WTC11 (cell line): ENCODE results near the gene DNAJB12. TPM values are rescaled to one million over a fixed set of nuclear protein-coding genes. Genes with fewer than 3 reads are reported as not detected.

Source experiments
- ATAC-seq: fragments of 200-7000 bp; cut with Tn5 transposase; 2 replicates; pipeline ENCODE4 v1.10.0; 2021; ENCODE audit warnings: mild to moderate bottlenecking, moderate library complexity
- CTCF ChIA-PET: fragments of 300-600 bp; sonication (Branson Sonifier 250); formaldehyde crosslinking; loops from one replicate; lab custom pipeline; 2021; ENCODE audit warnings: antibody characterized with exemption; lab: Charles Lee
- POLR2A ChIA-PET: fragments of 350-600 bp; sonication (Branson Sonifier 250); formaldehyde crosslinking; loops from one replicate; lab custom pipeline; 2021; ENCODE audit warnings: antibody characterized with exemption; lab: Charles Lee
- DNase-seq: peaks from one replicate; pipeline ENCODE4 v3.0.0; 2021; ENCODE audit warnings: low spot score
- H3K27ac Mint-ChIP-seq: 2 replicates; pipeline ENCODE4 v1.8.0; 2021; ENCODE audit warnings: mixed read lengths
- H3K27me3 Mint-ChIP-seq: 2 replicates; pipeline ENCODE4 v1.8.0; 2021; ENCODE audit warnings: low read depth, mild to moderate bottlenecking, moderate library complexity, mixed read lengths
- H3K36me3 Mint-ChIP-seq: 2 replicates; pipeline ENCODE4 v1.8.0; 2021; ENCODE audit warnings: mixed read lengths
- H3K4me1 Mint-ChIP-seq: 2 replicates; pipeline ENCODE4 v1.8.0; 2022; ENCODE audit warnings: mixed read lengths
- H3K4me3 Mint-ChIP-seq: 2 replicates; pipeline ENCODE4 v1.8.0; 2021; ENCODE audit warnings: mild to moderate bottlenecking, moderate library complexity, mixed read lengths
- H3K9me3 Mint-ChIP-seq: 2 replicates; pipeline ENCODE4 v1.8.0; 2021; ENCODE audit warnings: mixed read lengths
- ELF4 ChIP-seq: sonication (generic); formaldehyde crosslinking; IDR thresholded peaks from 2 replicates; pipeline ENCODE4 v1.8.1; 2022; ENCODE audit warnings: low read depth, mild to moderate bottlenecking, moderate library complexity, missing genetic modification reagents
- FOXP1 ChIP-seq: sonication (generic); formaldehyde crosslinking; IDR thresholded peaks from 2 replicates; pipeline ENCODE4 v1.8.0; 2022; ENCODE audit warnings: missing genetic modification reagents, mild to moderate bottlenecking, moderate library complexity, borderline replicate concordance
- JAZF1 ChIP-seq: fragments of 250-450 bp; sonication (Bioruptor Pico); IDR thresholded peaks from 2 replicates; pipeline ENCODE4 v1.9.0; 2021; ENCODE audit warnings: moderate library complexity, mild to moderate bottlenecking, inconsistent platforms
- KAT7 ChIP-seq: sonication (generic); formaldehyde crosslinking; IDR thresholded peaks from 2 replicates; pipeline ENCODE4 v1.8.1; 2023; ENCODE audit warnings: missing genetic modification reagents, mild to moderate bottlenecking, borderline replicate concordance
- MYBL2 ChIP-seq: sonication (generic); formaldehyde crosslinking; IDR thresholded peaks from 2 replicates; pipeline ENCODE4 v1.8.1; 2023; ENCODE audit warnings: mild to moderate bottlenecking, moderate library complexity, missing genetic modification reagents
- NR3C1 ChIP-seq: sonication (generic); formaldehyde crosslinking; conservative IDR thresholded peaks from 2 replicates; pipeline ENCODE4 v1.8.1; 2023; ENCODE audit warnings: low read depth, mild to moderate bottlenecking, missing genetic modification reagents
- RELA ChIP-seq: sonication (generic); formaldehyde crosslinking; IDR thresholded peaks from 2 replicates; pipeline ENCODE4 v1.8.1; 2022; ENCODE audit warnings: missing genetic modification reagents, mild to moderate bottlenecking, borderline replicate concordance
- SMAD4 ChIP-seq: sonication (generic); formaldehyde crosslinking; IDR thresholded peaks from 2 replicates; pipeline ENCODE4 v1.8.0; 2022; ENCODE audit warnings: mild to moderate bottlenecking, missing genetic modification reagents
- TEAD1 ChIP-seq: sonication (generic); formaldehyde crosslinking; IDR thresholded peaks from 2 replicates; pipeline ENCODE4 v1.8.0; 2022; ENCODE audit warnings: mild to moderate bottlenecking, missing genetic modification reagents
- TEAD4 ChIP-seq: sonication (generic); formaldehyde crosslinking; IDR thresholded peaks from 2 replicates; pipeline ENCODE4 v1.8.0; 2022; ENCODE audit warnings: mild to moderate bottlenecking, missing genetic modification reagents
- ZBTB21 ChIP-seq: sonication (generic); formaldehyde crosslinking; IDR thresholded peaks from 2 replicates; pipeline ENCODE4 v1.8.1; 2023; ENCODE audit warnings: mild to moderate bottlenecking, missing genetic modification reagents, borderline replicate concordance
- ZNF138 ChIP-seq: sonication (generic); formaldehyde crosslinking; conservative IDR thresholded peaks from 2 replicates; pipeline ENCODE4 v1.8.1; 2022; ENCODE audit warnings: mild to moderate bottlenecking, moderate library complexity, missing genetic modification reagents
- ZNF263 ChIP-seq: sonication (generic); formaldehyde crosslinking; IDR thresholded peaks from 2 replicates; pipeline ENCODE4 v1.8.1; 2022; ENCODE audit warnings: low read depth, mild to moderate bottlenecking, moderate library complexity, missing genetic modification reagents
- ZNF317 ChIP-seq: sonication (generic); formaldehyde crosslinking; IDR thresholded peaks from 2 replicates; pipeline ENCODE4 v1.8.1; 2023; ENCODE audit warnings: low read depth, mild to moderate bottlenecking, moderate library complexity, missing genetic modification reagents, borderline replicate concordance
- total RNA-seq: library from RNA; stranded (reverse); gene quantifications from 3 replicates; pipeline ENCODE4 v1.2.3, GENCODE V29; 2021
- TF ChIP-seq, protein P1 (sequence below): fragments of 250-450 bp; sonication (Bioruptor Pico); IDR thresholded peaks from 2 replicates; pipeline ENCODE4 v1.9.0; 2021; ENCODE audit warnings: moderate library complexity, mild to moderate bottlenecking, inconsistent platforms, borderline replicate concordance
- TF ChIP-seq, protein P2 (sequence below): fragments of 250-450 bp; sonication (Bioruptor Pico); IDR thresholded peaks from 2 replicates; pipeline ENCODE4 v1.8.0; 2021; ENCODE audit warnings: mild to moderate bottlenecking
- TF ChIP-seq, protein P3 (sequence below): sonication (generic); formaldehyde crosslinking; IDR thresholded peaks from 2 replicates; pipeline ENCODE4 v1.8.0; 2022; ENCODE audit warnings: mild to moderate bottlenecking, missing genetic modification reagents
- TF ChIP-seq, protein P4 (sequence below): sonication (generic); formaldehyde crosslinking; IDR thresholded peaks from 2 replicates; pipeline ENCODE4 v1.8.0; 2023; ENCODE audit warnings: mild to moderate bottlenecking, missing genetic modification reagents
- TF ChIP-seq, protein P5 (sequence below): sonication (generic); formaldehyde crosslinking; IDR thresholded peaks from 2 replicates; pipeline ENCODE4 v1.8.0; 2022; ENCODE audit warnings: missing genetic modification reagents

Gene DNAJB12
- total RNA-seq, 1 experiment from 2014 or later = 21.6 TPM

DNA sequence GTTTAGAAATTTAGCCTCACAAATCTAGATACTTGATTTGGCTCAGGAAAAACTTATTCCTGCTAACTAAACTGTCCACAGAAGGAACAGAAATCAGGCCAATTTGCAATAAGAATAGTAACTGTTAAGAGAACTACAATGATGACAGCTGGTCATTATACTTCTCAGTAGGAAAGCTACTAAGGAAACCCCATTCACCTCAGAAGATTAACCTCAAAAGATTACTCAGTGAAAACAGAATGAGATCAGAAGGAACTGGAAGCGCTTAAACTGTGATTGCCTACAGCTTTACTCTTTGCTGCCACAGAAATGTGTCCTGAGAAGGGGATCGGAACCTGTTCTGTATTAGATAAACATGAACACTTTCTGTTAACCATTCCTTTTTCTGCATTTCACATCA is 24.3 kb upstream of the DNAJB12 start (continued):
- TF ChIP-seq, protein P1, sequence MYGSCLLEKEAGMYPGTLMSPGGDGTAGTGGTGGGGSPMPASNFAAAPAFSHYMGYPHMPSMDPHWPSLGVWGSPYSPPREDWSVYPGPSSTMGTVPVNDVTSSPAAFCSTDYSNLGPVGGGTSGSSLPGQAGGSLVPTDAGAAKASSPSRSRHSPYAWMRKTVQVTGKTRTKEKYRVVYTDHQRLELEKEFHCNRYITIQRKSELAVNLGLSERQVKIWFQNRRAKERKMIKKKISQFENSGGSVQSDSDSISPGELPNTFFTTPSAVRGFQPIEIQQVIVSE (CRISPR knock-in tag) = no peak
- TF ChIP-seq ZBTB21 (CRISPR knock-in tag) (no peak), FOXP1 (CRISPR knock-in tag) (no peak)

DNA sequence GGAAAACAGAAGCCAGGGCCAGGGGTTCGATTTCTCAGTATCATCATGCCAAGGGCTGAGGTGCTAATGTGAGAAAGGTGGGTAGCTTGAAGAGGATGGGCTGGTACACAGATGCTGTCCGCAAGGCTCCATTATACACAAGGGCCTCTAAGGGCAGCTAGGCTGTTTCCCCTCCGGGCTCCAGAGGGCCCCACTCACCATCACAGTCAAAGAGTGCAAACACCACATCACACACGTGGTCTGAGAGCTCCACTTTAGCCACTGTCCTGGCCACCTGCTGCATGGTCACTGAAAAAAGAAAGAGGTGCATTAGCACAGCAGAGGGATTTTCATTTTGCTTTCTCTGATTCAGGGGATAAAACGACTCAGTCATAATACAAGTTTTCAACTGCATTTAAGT is 20.9 kb upstream of the DNAJB12 start:
- Mint-ChIP-seq H3K4me1 (peaks cover 15% of the 10 kb centered on the region), H3K27me3 (no peaks in the 10 kb centered on the region), H3K4me3 (no peak overlapping the region), H3K27ac (peak overlapping the region; percentile 72; the same call in 1 of the 2 replicates), H3K9me3 (no peaks in the 10 kb centered on the region), H3K36me3 (no peaks in the 10 kb centered on the region)
- peak; percentile 87 for ATAC-seq
- ChIA-PET CTCF (interaction anchor here (0.6 to 2.7 kb wide), 20 partner anchors 9 to 686 kb away, joined by 3 to 26 read pairs (median 4); partner anchors contain the start of gene MICU1), POLR2A (interaction anchor here (0.6 kb wide), 1 partner anchor 502 kb away, joined by 4 read pairs; no protein-coding TSS in a partner anchor)
- TF ChIP-seq, protein P2, sequence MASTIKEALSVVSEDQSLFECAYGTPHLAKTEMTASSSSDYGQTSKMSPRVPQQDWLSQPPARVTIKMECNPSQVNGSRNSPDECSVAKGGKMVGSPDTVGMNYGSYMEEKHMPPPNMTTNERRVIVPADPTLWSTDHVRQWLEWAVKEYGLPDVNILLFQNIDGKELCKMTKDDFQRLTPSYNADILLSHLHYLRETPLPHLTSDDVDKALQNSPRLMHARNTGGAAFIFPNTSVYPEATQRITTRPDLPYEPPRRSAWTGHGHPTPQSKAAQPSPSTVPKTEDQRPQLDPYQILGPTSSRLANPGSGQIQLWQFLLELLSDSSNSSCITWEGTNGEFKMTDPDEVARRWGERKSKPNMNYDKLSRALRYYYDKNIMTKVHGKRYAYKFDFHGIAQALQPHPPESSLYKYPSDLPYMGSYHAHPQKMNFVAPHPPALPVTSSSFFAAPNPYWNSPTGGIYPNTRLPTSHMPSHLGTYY = no peak
- TF ChIP-seq, protein P3, sequence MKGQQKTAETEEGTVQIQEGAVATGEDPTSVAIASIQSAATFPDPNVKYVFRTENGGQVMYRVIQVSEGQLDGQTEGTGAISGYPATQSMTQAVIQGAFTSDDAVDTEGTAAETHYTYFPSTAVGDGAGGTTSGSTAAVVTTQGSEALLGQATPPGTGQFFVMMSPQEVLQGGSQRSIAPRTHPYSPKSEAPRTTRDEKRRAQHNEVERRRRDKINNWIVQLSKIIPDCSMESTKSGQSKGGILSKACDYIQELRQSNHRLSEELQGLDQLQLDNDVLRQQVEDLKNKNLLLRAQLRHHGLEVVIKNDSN (CRISPR knock-in tag) = 0 out of 2 replicates have a peak, but pooled peaks have one; percentile 48
- peak; percentile 50 for DNase-seq

DNA sequence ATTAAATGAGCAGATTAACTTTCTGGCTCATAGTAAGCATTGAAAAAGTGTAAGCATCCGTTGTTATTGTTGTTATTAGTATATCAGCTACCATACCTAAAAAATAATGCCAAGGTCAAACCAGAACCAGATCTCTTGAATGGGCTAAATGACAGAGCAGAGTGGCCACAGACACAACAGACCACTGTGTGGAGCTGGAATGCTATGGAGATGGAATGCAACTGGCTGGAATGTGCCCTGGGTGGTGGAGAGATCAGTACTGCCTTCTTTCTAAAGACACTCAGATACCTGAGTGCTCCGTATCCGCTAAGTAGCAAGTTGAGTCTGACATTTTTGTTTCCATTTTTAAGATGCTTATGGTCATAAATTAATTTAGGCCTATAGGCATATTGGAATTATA is 20.5 kb upstream of the DNAJB12 start:
- H3K27me3 Mint-ChIP-seq = no peaks in the 10 kb centered on the region
- no peaks in the 10 kb centered on the region for H3K36me3 Mint-ChIP-seq
- no peak for TF ChIP-seq TEAD4 (CRISPR knock-in tag)
- TF ChIP-seq KAT7 = no peak
- TF ChIP-seq, all 79 proteins: peak for 0
- DNase-seq = peak; percentile 33
- H3K4me3 Mint-ChIP-seq = no peak overlapping the region
- ATAC-seq = peak; percentile 82
- ChIA-PET CTCF (interaction anchor here (0.6 to 2.7 kb wide), 24 partner anchors 8 to 686 kb away, joined by 3 to 26 read pairs (median 4); partner anchors contain the start of gene MICU1), POLR2A (no interaction called here)
- 0 out of 2 replicates have a peak overlapping the region, but pooled peaks have one; percentile 8 for H3K27ac Mint-ChIP-seq
- H3K4me1 Mint-ChIP-seq = peaks cover 15% of the 10 kb centered on the region
- no peaks in the 10 kb centered on the region for H3K9me3 Mint-ChIP-seq

DNA sequence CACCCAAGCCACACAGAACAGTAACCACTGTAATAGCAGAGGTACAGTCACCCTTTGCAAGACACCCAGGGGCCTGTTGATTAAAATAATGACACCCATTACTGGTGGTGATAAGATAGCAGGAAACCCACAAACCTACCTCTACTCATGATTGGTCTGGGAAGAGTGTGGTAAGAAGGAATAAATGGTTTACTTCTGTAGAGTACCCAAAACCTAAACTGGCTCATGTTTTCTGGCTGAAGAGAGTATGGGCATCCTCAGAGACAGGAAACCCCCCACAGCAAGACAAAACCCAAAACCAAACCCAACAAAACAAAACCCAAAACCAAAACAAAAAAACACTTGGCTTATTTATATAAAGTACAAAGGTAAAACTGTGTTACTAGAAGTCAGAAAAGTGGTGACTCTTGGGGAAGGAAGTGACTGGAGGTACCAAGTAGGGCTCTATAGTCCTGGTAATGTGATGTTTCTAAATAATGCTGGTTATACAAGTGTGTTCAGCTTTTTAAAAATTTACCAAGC is 15.5 kb upstream of the DNAJB12 start:
- ChIA-PET CTCF (no interaction called here), POLR2A (no interaction called here)
- H3K36me3 Mint-ChIP-seq = no peaks in the 10 kb centered on the region
- H3K27ac Mint-ChIP-seq = no peak overlapping the region
- no peaks in the 10 kb centered on the region for H3K27me3 Mint-ChIP-seq
- ATAC-seq = no peak
- no peaks in the 10 kb centered on the region for H3K4me1 Mint-ChIP-seq
- no peak overlapping the region for H3K4me3 Mint-ChIP-seq
- DNase-seq = no peak
- H3K9me3 Mint-ChIP-seq = no peaks in the 10 kb centered on the region
- no peak for TF ChIP-seq ZNF263 (CRISPR knock-in tag)
- TF ChIP-seq, protein P2 = no peak
- TF ChIP-seq RELA (CRISPR knock-in tag) = no peak
- no peak for TF ChIP-seq NR3C1 (CRISPR knock-in tag)
- no peak for TF ChIP-seq ELF4 (CRISPR knock-in tag)
- TF ChIP-seq JAZF1 (CRISPR knock-in tag) = no peak
- TF ChIP-seq, protein P4, sequence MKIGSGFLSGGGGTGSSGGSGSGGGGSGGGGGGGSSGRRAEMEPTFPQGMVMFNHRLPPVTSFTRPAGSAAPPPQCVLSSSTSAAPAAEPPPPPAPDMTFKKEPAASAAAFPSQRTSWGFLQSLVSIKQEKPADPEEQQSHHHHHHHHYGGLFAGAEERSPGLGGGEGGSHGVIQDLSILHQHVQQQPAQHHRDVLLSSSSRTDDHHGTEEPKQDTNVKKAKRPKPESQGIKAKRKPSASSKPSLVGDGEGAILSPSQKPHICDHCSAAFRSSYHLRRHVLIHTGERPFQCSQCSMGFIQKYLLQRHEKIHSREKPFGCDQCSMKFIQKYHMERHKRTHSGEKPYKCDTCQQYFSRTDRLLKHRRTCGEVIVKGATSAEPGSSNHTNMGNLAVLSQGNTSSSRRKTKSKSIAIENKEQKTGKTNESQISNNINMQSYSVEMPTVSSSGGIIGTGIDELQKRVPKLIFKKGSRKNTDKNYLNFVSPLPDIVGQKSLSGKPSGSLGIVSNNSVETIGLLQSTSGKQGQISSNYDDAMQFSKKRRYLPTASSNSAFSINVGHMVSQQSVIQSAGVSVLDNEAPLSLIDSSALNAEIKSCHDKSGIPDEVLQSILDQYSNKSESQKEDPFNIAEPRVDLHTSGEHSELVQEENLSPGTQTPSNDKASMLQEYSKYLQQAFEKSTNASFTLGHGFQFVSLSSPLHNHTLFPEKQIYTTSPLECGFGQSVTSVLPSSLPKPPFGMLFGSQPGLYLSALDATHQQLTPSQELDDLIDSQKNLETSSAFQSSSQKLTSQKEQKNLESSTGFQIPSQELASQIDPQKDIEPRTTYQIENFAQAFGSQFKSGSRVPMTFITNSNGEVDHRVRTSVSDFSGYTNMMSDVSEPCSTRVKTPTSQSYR (CRISPR knock-in tag) = no peak
- no peak for TF ChIP-seq SMAD4 (CRISPR knock-in tag)
- TF ChIP-seq, protein P5, sequence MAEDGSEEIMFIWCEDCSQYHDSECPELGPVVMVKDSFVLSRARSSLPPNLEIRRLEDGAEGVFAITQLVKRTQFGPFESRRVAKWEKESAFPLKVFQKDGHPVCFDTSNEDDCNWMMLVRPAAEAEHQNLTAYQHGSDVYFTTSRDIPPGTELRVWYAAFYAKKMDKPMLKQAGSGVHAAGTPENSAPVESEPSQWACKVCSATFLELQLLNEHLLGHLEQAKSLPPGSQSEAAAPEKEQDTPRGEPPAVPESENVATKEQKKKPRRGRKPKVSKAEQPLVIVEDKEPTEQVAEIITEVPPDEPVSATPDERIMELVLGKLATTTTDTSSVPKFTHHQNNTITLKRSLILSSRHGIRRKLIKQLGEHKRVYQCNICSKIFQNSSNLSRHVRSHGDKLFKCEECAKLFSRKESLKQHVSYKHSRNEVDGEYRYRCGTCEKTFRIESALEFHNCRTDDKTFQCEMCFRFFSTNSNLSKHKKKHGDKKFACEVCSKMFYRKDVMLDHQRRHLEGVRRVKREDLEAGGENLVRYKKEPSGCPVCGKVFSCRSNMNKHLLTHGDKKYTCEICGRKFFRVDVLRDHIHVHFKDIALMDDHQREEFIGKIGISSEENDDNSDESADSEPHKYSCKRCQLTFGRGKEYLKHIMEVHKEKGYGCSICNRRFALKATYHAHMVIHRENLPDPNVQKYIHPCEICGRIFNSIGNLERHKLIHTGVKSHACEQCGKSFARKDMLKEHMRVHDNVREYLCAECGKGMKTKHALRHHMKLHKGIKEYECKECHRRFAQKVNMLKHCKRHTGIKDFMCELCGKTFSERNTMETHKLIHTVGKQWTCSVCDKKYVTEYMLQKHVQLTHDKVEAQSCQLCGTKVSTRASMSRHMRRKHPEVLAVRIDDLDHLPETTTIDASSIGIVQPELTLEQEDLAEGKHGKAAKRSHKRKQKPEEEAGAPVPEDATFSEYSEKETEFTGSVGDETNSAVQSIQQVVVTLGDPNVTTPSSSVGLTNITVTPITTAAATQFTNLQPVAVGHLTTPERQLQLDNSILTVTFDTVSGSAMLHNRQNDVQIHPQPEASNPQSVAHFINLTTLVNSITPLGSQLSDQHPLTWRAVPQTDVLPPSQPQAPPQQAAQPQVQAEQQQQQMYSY (CRISPR knock-in tag) = no peak
- TF ChIP-seq MYBL2 (CRISPR knock-in tag) = no peak
- TF ChIP-seq ZNF317 (CRISPR knock-in tag) = no peak
- TF ChIP-seq TEAD1 = no peak
- no peak for TF ChIP-seq ZNF138
